Common myeloid progenitor, CD34-positive (primary cell): ENCODE results near the gene MEOX2.

ENCODE experiments used
- CTCF ChIA-PET: fragments of 350-600 bp; sonication (Branson Sonifier 250); formaldehyde crosslinking; loops from one replicate; lab custom pipeline; 2021; ENCODE audit warnings: antibody characterized with exemption; lab: Charles Lee
- POLR2A ChIA-PET: fragments of 350-600 bp; sonication (Branson Sonifier 250); formaldehyde crosslinking; loops from one replicate; lab custom pipeline; 2021; ENCODE audit warnings: antibody characterized with exemption; lab: Charles Lee
- DNase-seq, 3 donors: peaks; one replicate each; pipeline versions ENCODE4 v3.0.0 to v3.0.0-alpha.2; 2013
- H3K27ac ChIP-seq, 2 experiments: 1 replicate in 1 of 2; 2 replicates in 1 of 2; pipeline ENCODE4 v1.7.0; 2013; ENCODE audit warnings: inconsistent platforms in 2 of 2, low read length in 2 of 2, mild to moderate bottlenecking in 2 of 2, low read depth in 1 of 2, moderate library complexity in 1 of 2; ENCODE audit not compliant: severe bottlenecking in 2 of 2, insufficient read depth in 1 of 2, poor library complexity in 1 of 2
- H3K27me3 ChIP-seq, 5 experiments: replicated peaks in 2 of 5; 1 replicate in 3 of 5; 2 replicates in 2 of 5; pipeline versions ENCODE4 v1.6.1 to v1.7.0; 2013; ENCODE audit warnings: low read length in 4 of 5, mild to moderate bottlenecking in 2 of 5, moderate library complexity in 2 of 5, inconsistent platforms in 1 of 5; ENCODE audit not compliant: insufficient read depth in 5 of 5, control insufficient read depth in 4 of 5
- H3K36me3 ChIP-seq, 4 experiments: 1 replicate in 2 of 4; 2 replicates in 2 of 4; pipeline versions ENCODE4 v1.6.1 to v1.7.0; 2013; ENCODE audit warnings: low read length in 3 of 4, control low read depth in 1 of 4, mild to moderate bottlenecking in 1 of 4; ENCODE audit not compliant: control insufficient read depth in 4 of 4, insufficient read depth in 4 of 4
- H3K4me1 ChIP-seq, 4 experiments: 1 replicate in 3 of 4; 2 replicates in 1 of 4; pipeline versions ENCODE4 v1.6.1 to v1.7.1; 2013; ENCODE audit warnings: low read length in 3 of 4, mild to moderate bottlenecking in 3 of 4, control low read depth in 1 of 4, inconsistent platforms in 1 of 4, moderate library complexity in 1 of 4; ENCODE audit not compliant: control insufficient read depth in 4 of 4, insufficient read depth in 4 of 4; ENCODE audit errors: control extremely low read depth in 1 of 4
- H3K4me3 ChIP-seq, 7 experiments: 1 replicate in 4 of 7; 2 replicates in 3 of 7; pipeline versions ENCODE4 v1.5.1 to v1.7.0; 2013; ENCODE audit warnings: mild to moderate bottlenecking in 7 of 7, low read length in 6 of 7, moderate library complexity in 6 of 7, inconsistent platforms in 2 of 7, low read depth in 2 of 7, control low read depth in 1 of 7; ENCODE audit not compliant: insufficient read depth in 4 of 7, control insufficient read depth in 1 of 7; ENCODE audit errors: extremely low read depth in 1 of 7
- H3K9me3 ChIP-seq, 5 experiments: 1 replicate in 4 of 5; 2 replicates in 1 of 5; pipeline versions ENCODE4 v1.6.1 to v1.7.1; 2013; ENCODE audit warnings: low read length in 4 of 5, mild to moderate bottlenecking in 2 of 5, inconsistent platforms in 1 of 5, low read depth in 1 of 5, moderate library complexity in 1 of 5; ENCODE audit not compliant: control insufficient read depth in 4 of 5, insufficient read depth in 2 of 5; ENCODE audit errors: control extremely low read depth in 1 of 5
- WGBS: methylation state at CpG from one replicate; pipeline ENCODE4 v1.1.5; 2013; ENCODE audit not compliant: insufficient coverage; 5-methylcytosine and 5-hydroxymethylcytosine counted together

Gene MEOX2

GRCh38 chr7:15681631-15682030 lies 4.9 kb downstream of the MEOX2 start:
- ChIA-PET POLR2A (no interaction called here), CTCF (no interaction called here)
- H3K9me3 ChIP-seq, result no peaks in the 10 kb centered on the region
- no peak overlapping the region for H3K4me3 ChIP-seq
- peaks cover 5 to 16% (median 14%) of the 10 kb centered on the region in 4 experiments for H3K4me1 ChIP-seq
- H3K27ac ChIP-seq, result no peak overlapping the region
- no CpG with 5 or more reads among the region's 2 CpGs for WGBS
- no peaks in the 10 kb centered on the region for H3K36me3 ChIP-seq
- no peak for DNase-seq
- peaks cover 7 to 55% (median 28%) of the 10 kb centered on the region in 5 experiments for H3K27me3 ChIP-seq

GRCh38 chr7:15681186-15681585 lies 5.3 kb downstream of the MEOX2 start:
- Histone ChIP-seq H3K9me3 (no peaks in the 10 kb centered on the region), H3K27me3 (peaks cover 7 to 50% (median 23%) of the 10 kb centered on the region in 5 experiments), H3K36me3 (no peaks in the 10 kb centered on the region), H3K27ac (no peak overlapping the region), H3K4me3 (no peak overlapping the region), H3K4me1 (peaks cover 1 to 12% (median 10%) of the 10 kb centered on the region in 4 experiments)
- no peak for DNase-seq
- ChIA-PET POLR2A (no interaction called here), CTCF (no interaction called here)
- WGBS, result no CpG with 5 or more reads among the region's 1 CpG

GRCh38 chr7:15680446-15680845 lies 6.0 kb downstream of the MEOX2 start:
- Histone ChIP-seq H3K27ac (no peak overlapping the region), H3K4me1 (peaks cover 0 to 5% (median 3%) of the 10 kb centered on the region in 4 experiments), H3K4me3 (no peak overlapping the region), H3K36me3 (no peaks in the 10 kb centered on the region), H3K9me3 (no peaks in the 10 kb centered on the region), H3K27me3 (peaks cover 7 to 43% (median 19%) of the 10 kb centered on the region in 5 experiments)
- WGBS, result no CpG with 5 or more reads among the region's 3 CpGs
- POLR2A ChIA-PET, result no interaction called here
- no peak for DNase-seq
- CTCF ChIA-PET, result no interaction called here

- WGBS, result no CpG with 5 or more reads among the region's 1 CpG
- ChIA-PET POLR2A (no interaction called here), CTCF (interaction anchor here (1.0 to 1.2 kb wide), 2 partner anchors 12 to 16 kb away, joined by 3 read pairs; no protein-coding TSS in a partner anchor)
- Histone ChIP-seq H3K27me3 (peaks cover 3 to 33% (median 10%) of the 10 kb centered on the region in 5 experiments), H3K4me3 (no peak overlapping the region), H3K4me1 (no peaks in the 10 kb centered on the region), H3K36me3 (no peaks in the 10 kb centered on the region), H3K9me3 (no peaks in the 10 kb centered on the region), H3K27ac (no peak overlapping the region)
- DNase-seq, result no peak
Observed at GRCh38 chr7:15679306-15679705, 7.2 kb downstream of the MEOX2 start.

GRCh38 chr7:15678653-15679052 lies 7.8 kb downstream of the MEOX2 start:
- POLR2A ChIA-PET, result no interaction called here
- no peak for DNase-seq
- Histone ChIP-seq H3K27me3 (peaks cover 2 to 26% (median 5%) of the 10 kb centered on the region in 5 experiments), H3K4me3 (no peak overlapping the region), H3K4me1 (no peaks in the 10 kb centered on the region), H3K36me3 (no peaks in the 10 kb centered on the region), H3K27ac (no peak overlapping the region), H3K9me3 (no peaks in the 10 kb centered on the region)
- WGBS, result no CpG with 5 or more reads among the region's 3 CpGs
- CTCF ChIA-PET, result interaction anchor here (1.0 to 1.2 kb wide), 2 partner anchors 11 to 17 kb away, joined by 3 read pairs; no protein-coding TSS in a partner anchor

GRCh38 chr7:15675379-15675778 lies 11.1 kb downstream of the MEOX2 start:
- CTCF ChIA-PET, result no interaction called here
- WGBS, result 100% methylated on average over 1 of the region's 2 CpGs
- peaks cover 0 to 3% (median 0%) of the 10 kb centered on the region in 5 experiments for H3K27me3 ChIP-seq
- H3K4me1 ChIP-seq, result no peaks in the 10 kb centered on the region
- H3K36me3 ChIP-seq, result no peaks in the 10 kb centered on the region
- DNase-seq, result no peak
- no peaks in the 10 kb centered on the region for H3K9me3 ChIP-seq
- H3K27ac ChIP-seq, result no peak overlapping the region
- POLR2A ChIA-PET, result no interaction called here
- no peak overlapping the region for H3K4me3 ChIP-seq

GRCh38 chr7:15674586-15674985 lies 11.9 kb downstream of the MEOX2 start:
- Histone ChIP-seq H3K9me3 (no peaks in the 10 kb centered on the region), H3K4me1 (no peaks in the 10 kb centered on the region), H3K4me3 (no peak overlapping the region), H3K36me3 (no peaks in the 10 kb centered on the region), H3K27ac (no peak overlapping the region), H3K27me3 (peaks cover 0 to 3% (median 0%) of the 10 kb centered on the region in 5 experiments)
- DNase-seq, result no peak
- ChIA-PET CTCF (no interaction called here), POLR2A (no interaction called here)
